HL-60 (cell line): ENCODE measurements around the gene PTPRK.

ENCODE experiments used
- DNase-seq, 2 experiments: peaks; one replicate each; pipeline ENCODE4 v3.0.0-alpha.2; 2010 to 2020; ENCODE audit warnings: low read depth in 1 of 2, low spot score in 1 of 2
- H3K27ac ChIP-seq: fragments of 250-450 bp; sonication (Bioruptor Pico); replicated peaks from 2 replicates; pipeline ENCODE4 v1.5.1; 2020; ENCODE audit warnings: mild to moderate bottlenecking, moderate library complexity
- H3K27me3 ChIP-seq: fragments of 250-450 bp; sonication (Bioruptor Pico); 2 replicates; pipeline ENCODE4 v1.5.1; 2021; ENCODE audit warnings: mild to moderate bottlenecking, moderate library complexity; ENCODE audit not compliant: insufficient read depth, poor library complexity, severe bottlenecking
- H3K4me3 ChIP-seq: replicated peaks from 2 replicates; pipeline ENCODE4 v1.5.1; 2011; ENCODE audit warnings: mild to moderate bottlenecking, control low read depth, low read length; ENCODE audit not compliant: insufficient read depth
- CTCF ChIP-seq: IDR thresholded peaks from one replicate; pipeline ENCODE4 v1.5.1; 2011; ENCODE audit warnings: low read length, control low read depth, inconsistent platforms; ENCODE audit not compliant: insufficient read depth
- GABPA ChIP-seq: IDR thresholded peaks from 2 replicates; pipeline ENCODE4 v1.6.1; 2012; ENCODE audit warnings: low read depth
- POLR2AphosphoS5 ChIP-seq: IDR thresholded peaks from 2 replicates; pipeline ENCODE4 v1.6.1; 2012; ENCODE audit warnings: low read depth
- REST ChIP-seq: IDR thresholded peaks from 2 replicates; pipeline ENCODE4 v1.6.1; 2012; ENCODE audit warnings: low read depth; ENCODE audit not compliant: insufficient replicate concordance
- SPI1 ChIP-seq: IDR thresholded peaks from 2 replicates; pipeline ENCODE4 v1.6.1; 2012; ENCODE audit warnings: low read depth, mild to moderate bottlenecking, borderline replicate concordance

PTPRK gene

GRCh38 chr6:128249429-128249828, 271.0 kb downstream of the PTPRK start:
- Histone ChIP-seq H3K27ac (no peak overlapping the region), H3K4me3 (no peak overlapping the region), H3K27me3 (no peaks in the 10 kb centered on the region)
- DNase-seq: no peak
- TF ChIP-seq CTCF: no peak
- TF ChIP-seq POLR2AphosphoS5: no peak
- TF ChIP-seq SPI1: no peak
- no peak for TF ChIP-seq REST
- no peak for TF ChIP-seq GABPA

GRCh38 chr6:128246472-128247260, 273.7 kb downstream of the PTPRK start:
- TF ChIP-seq SPI1: no peak
- no peak for TF ChIP-seq REST
- TF ChIP-seq GABPA: no peak
- TF ChIP-seq POLR2AphosphoS5: no peak
- no peak for TF ChIP-seq CTCF
- DNase-seq: no peak
- Histone ChIP-seq H3K4me3 (no peak overlapping the region), H3K27me3 (no peaks in the 10 kb centered on the region), H3K27ac (no peak overlapping the region)

- DNase-seq: no peak
- no peak overlapping the region for H3K27ac ChIP-seq
- TF ChIP-seq CTCF (no peak), REST (no peak), SPI1 (no peak), POLR2AphosphoS5 (no peak), GABPA (no peak)
- no peak overlapping the region for H3K4me3 ChIP-seq
- H3K27me3 ChIP-seq: no peaks in the 10 kb centered on the region
Observed at GRCh38 chr6:128244751-128245405, 275.5 kb downstream of the PTPRK start.
